Neural progenitor cell (in vitro differentiated cells): Measurements from ENCODE around the gene SENP1. TPM values are rescaled to one million over a fixed set of nuclear protein-coding genes. Genes with fewer than 3 reads are reported as not detected.

Source experiments
- DNase-seq: peaks from one replicate; pipeline ENCODE4 v3.0.0-alpha.2; 2016; ENCODE audit warnings: low spot score
- H2AFZ ChIP-seq: fragments of 200-600 bp; sonication (generic); replicated peaks from 2 replicates; pipeline ENCODE4 v1.6.1; 2016; ENCODE audit warnings: antibody characterized with exemption
- H3F3A ChIP-seq: fragments of 200-600 bp; sonication (generic); 2 replicates; pipeline ENCODE4 v1.6.1; 2016; ENCODE audit warnings: antibody characterized with exemption, low read depth
- H3K27ac ChIP-seq: fragments of 200-600 bp; sonication (generic); 2 replicates; pipeline ENCODE4 v1.5.1; 2016; ENCODE audit warnings: mild to moderate bottlenecking
- H3K27me3 ChIP-seq: fragments of 200-600 bp; sonication (generic); 2 replicates; pipeline ENCODE4 v1.6.1; 2016; ENCODE audit warnings: mild to moderate bottlenecking, moderate library complexity
- H3K36me3 ChIP-seq: fragments of 200-600 bp; sonication (generic); 2 replicates; pipeline ENCODE4 v1.5.1; 2016
- H3K4me1 ChIP-seq: fragments of 200-600 bp; sonication (generic); 2 replicates; pipeline ENCODE4 v1.6.1; 2016; ENCODE audit warnings: mixed run types
- H3K4me2 ChIP-seq: fragments of 200-600 bp; sonication (generic); 2 replicates; pipeline ENCODE4 v1.6.1; 2016
- H3K4me3 ChIP-seq: fragments of 200-600 bp; sonication (generic); 2 replicates; pipeline ENCODE4 v1.5.1; 2016
- H3K79me2 ChIP-seq: fragments of 200-600 bp; sonication (generic); 2 replicates; pipeline ENCODE4 v1.6.1; 2016; ENCODE audit warnings: low read depth
- H3K9ac ChIP-seq: fragments of 200-600 bp; sonication (generic); 2 replicates; pipeline ENCODE4 v1.6.1; 2016
- H3K9me3 ChIP-seq: fragments of 200-600 bp; sonication (generic); 2 replicates; pipeline ENCODE4 v1.5.1; 2016; ENCODE audit warnings: low read depth
- H4K20me1 ChIP-seq: fragments of 200-600 bp; sonication (generic); 2 replicates; pipeline ENCODE4 v1.6.1; 2016; ENCODE audit warnings: low read depth
- H3K27ac Mint-ChIP-seq: 3 replicates; pipeline ENCODE4 v1.8.0; 2021; ENCODE audit warnings: mixed read lengths
- H3K27me3 Mint-ChIP-seq: 2 replicates; pipeline ENCODE4 v1.8.0; 2022; ENCODE audit warnings: low read depth, mild to moderate bottlenecking, inconsistent platforms, moderate library complexity, mixed read lengths; ENCODE audit not compliant: insufficient read depth
- H3K36me3 Mint-ChIP-seq: 3 replicates; pipeline ENCODE4 v1.8.0; 2021; ENCODE audit warnings: mixed read lengths
- H3K4me1 Mint-ChIP-seq: 3 replicates; pipeline ENCODE4 v1.8.0; 2021; ENCODE audit warnings: mixed read lengths
- H3K4me3 Mint-ChIP-seq: 3 replicates; pipeline ENCODE4 v1.8.0; 2021; ENCODE audit warnings: mild to moderate bottlenecking, moderate library complexity, mixed read lengths
- H3K9me3 Mint-ChIP-seq: 3 replicates; pipeline ENCODE4 v1.8.0; 2020; ENCODE audit warnings: mixed read lengths
- CTCF ChIP-seq: fragments of 200-600 bp; sonication (generic); IDR thresholded peaks from 2 replicates; pipeline ENCODE4 v1.5.1; 2017; ENCODE audit warnings: antibody characterized with exemption, mild to moderate bottlenecking
- EZH2 ChIP-seq: fragments of 200-600 bp; sonication (generic); IDR thresholded peaks from 2 replicates; pipeline ENCODE4 v1.6.1; 2017; ENCODE audit warnings: antibody characterized with exemption, mild to moderate bottlenecking, moderate library complexity
- EZH2phosphoT487 ChIP-seq: fragments of 200-600 bp; sonication (generic); IDR thresholded peaks from 2 replicates; pipeline ENCODE4 v1.6.1; 2017; ENCODE audit warnings: antibody characterized with exemption
- total RNA-seq: library from RNA; depleted of rRNA; stranded (reverse); fragments of >200 nt; gene quantifications from 2 replicates; pipeline ENCODE4 v1.2.3, GENCODE V29; 2015; ENCODE audit warnings: low replicate concordance

The SENP1 gene
- total RNA-seq, 1 donor from 2014 or later: 89.9 TPM

DNA sequence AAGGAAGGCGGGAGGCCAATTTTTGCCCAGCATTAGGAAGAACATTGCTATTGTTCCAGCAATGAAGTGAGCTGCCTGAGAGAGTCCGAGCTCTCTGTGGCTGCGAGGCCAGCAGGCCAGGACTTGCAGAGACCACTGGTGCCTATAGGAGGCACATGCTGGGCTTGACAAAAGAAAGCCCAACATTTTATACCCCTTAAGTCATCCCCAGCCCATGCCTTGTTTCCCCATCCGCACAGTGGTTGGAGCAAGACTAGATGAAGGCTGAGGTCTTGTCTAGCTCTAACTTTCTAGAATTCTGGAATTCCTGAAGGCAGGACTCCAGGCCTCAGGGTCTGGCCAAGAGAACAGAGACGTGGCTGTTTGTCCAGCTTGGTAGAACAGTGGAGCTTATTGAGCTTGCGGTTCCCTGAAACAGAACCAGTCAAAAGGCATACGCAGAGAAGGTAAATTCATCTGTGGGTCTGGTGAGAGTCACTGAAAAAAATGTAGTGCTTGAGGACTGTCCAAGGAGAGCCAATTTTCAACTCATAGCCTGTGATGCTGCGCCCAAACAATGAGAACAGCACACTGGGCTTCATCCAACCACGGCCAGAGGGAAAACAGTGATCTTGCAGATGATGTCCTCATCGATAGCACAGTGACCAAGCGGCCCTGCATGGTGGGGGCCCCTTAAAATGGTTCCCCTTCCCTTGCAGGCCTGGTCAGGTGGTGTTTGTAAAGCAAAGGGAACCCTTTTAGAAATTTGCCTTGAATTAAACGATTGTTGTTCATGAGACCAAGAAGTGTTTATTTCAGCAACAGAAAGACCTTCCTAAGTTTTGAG lies 74.5 kb downstream of the SENP1 start:
- Mint-ChIP-seq H3K36me3 (no peaks in the 10 kb centered on the region), H3K4me1 (peaks cover 43% of the 10 kb centered on the region), H3K4me3 (no peak overlapping the region), H3K27me3 (peaks cover 3% of the 10 kb centered on the region), H3K9me3 (no peaks in the 10 kb centered on the region), H3K27ac (no peak overlapping the region)
- Histone ChIP-seq H3K27me3 (peaks cover 13% of the 10 kb centered on the region), H3K9me3 (no peaks in the 10 kb centered on the region), H3K9ac (no peak overlapping the region), H2AFZ (no peak overlapping the region), H3K4me3 (no peak overlapping the region), H3K79me2 (no peaks in the 10 kb centered on the region), H3K4me2 (no peak overlapping the region), H4K20me1 (no peaks in the 10 kb centered on the region), H3K27ac (no peak overlapping the region), H3F3A (peaks cover 18% of the 10 kb centered on the region), H3K36me3 (no peaks in the 10 kb centered on the region), H3K4me1 (peaks cover 45% of the 10 kb centered on the region)
- DNase-seq: peak; percentile 42
- TF ChIP-seq CTCF (no peak), EZH2 (no peak), EZH2phosphoT487 (no peak)

- H3K27me3 ChIP-seq: peaks cover 25% of the 10 kb centered on the region
- peak overlapping the region; percentile 81 for H3K27ac Mint-ChIP-seq
Observed at GRCh38 chr12:48030173-48030650, 75.7 kb downstream of the SENP1 start.

GRCh38 chr12:48029491-48030172 lies 76.2 kb downstream of the SENP1 start:
- H3K27ac Mint-ChIP-seq: peak overlapping the region; percentile 81

More at GRCh38 chr12:48030173-48030650, 75.7 kb downstream of the SENP1 start:
- TF ChIP-seq EZH2phosphoT487: no peak
- TF ChIP-seq EZH2: no peak
- TF ChIP-seq CTCF: no peak
- H3K27ac ChIP-seq: no peak overlapping the region
- H2AFZ ChIP-seq: peak overlapping the region; percentile 90
- no peak for DNase-seq
- no peaks in the 10 kb centered on the region for H3K9me3 ChIP-seq
- no peak overlapping the region for H3K4me3 ChIP-seq
- H3K4me2 ChIP-seq: no peak overlapping the region
- Mint-ChIP-seq H3K9me3 (no peaks in the 10 kb centered on the region), H3K27me3 (peaks cover 3% of the 10 kb centered on the region), H3K36me3 (no peaks in the 10 kb centered on the region), H3K4me1 (peaks cover 52% of the 10 kb centered on the region), H3K4me3 (no peak overlapping the region)
- H3K9ac ChIP-seq: no peak overlapping the region
- peaks cover 18% of the 10 kb centered on the region for H3F3A ChIP-seq
- H3K36me3 ChIP-seq: no peaks in the 10 kb centered on the region
- no peaks in the 10 kb centered on the region for H4K20me1 ChIP-seq
- peaks cover 51% of the 10 kb centered on the region for H3K4me1 ChIP-seq
- no peaks in the 10 kb centered on the region for H3K79me2 ChIP-seq

More at GRCh38 chr12:48029491-48030172, 76.2 kb downstream of the SENP1 start:
- Histone ChIP-seq H3F3A (peaks cover 22% of the 10 kb centered on the region), H3K4me3 (no peak overlapping the region), H3K36me3 (no peaks in the 10 kb centered on the region), H2AFZ (peak overlapping the region; percentile 90), H3K79me2 (no peaks in the 10 kb centered on the region), H3K4me2 (no peak overlapping the region), H3K9ac (no peak overlapping the region), H3K9me3 (no peaks in the 10 kb centered on the region), H3K4me1 (peaks cover 57% of the 10 kb centered on the region), H3K27ac (no peak overlapping the region), H3K27me3 (peaks cover 30% of the 10 kb centered on the region), H4K20me1 (no peaks in the 10 kb centered on the region)
- Mint-ChIP-seq H3K36me3 (no peaks in the 10 kb centered on the region), H3K4me1 (peaks cover 57% of the 10 kb centered on the region), H3K27me3 (peaks cover 3% of the 10 kb centered on the region), H3K9me3 (no peaks in the 10 kb centered on the region), H3K4me3 (no peak overlapping the region)
- DNase-seq: no peak
- no peak for TF ChIP-seq CTCF
